SU-DHL-6 (cell line): ENCODE measurements around the gene ZKSCAN1.
"Not testable (repeated sequence)": the region's sequence is repeated elsewhere in the genome, so short reads cannot be mapped to it uniquely, and the experiment has no call there.

Experiments
- H2AFZ ChIP-seq: fragments of 200-600 bp; sonication (generic); 2 replicates; pipeline ENCODE4 v1.6.1; 2014; ENCODE audit warnings: low read depth, mild to moderate bottlenecking, moderate library complexity, mixed read lengths, antibody characterized with exemption, low read length; ENCODE audit not compliant: severe bottlenecking
- H3F3A ChIP-seq: fragments of 200-600 bp; shearing (Covaris generic); 2 replicates; pipeline ENCODE4 v1.6.0; 2016; ENCODE audit warnings: antibody characterized with exemption, mild to moderate bottlenecking; ENCODE audit not compliant: insufficient read depth
- H3K27ac ChIP-seq: fragments of 200-600 bp; sonication (generic); 2 replicates; pipeline ENCODE4 v1.5.1; 2016; ENCODE audit warnings: low read depth, mild to moderate bottlenecking, low read length, moderate library complexity, mixed read lengths
- H3K27me3 ChIP-seq: fragments of 200-600 bp; sonication (generic), shearing (Covaris generic); 2 replicates; pipeline ENCODE4 v1.6.0; 2014; ENCODE audit warnings: mild to moderate bottlenecking, low read length
- H3K36me3 ChIP-seq: fragments of 200-600 bp; sonication (generic); 2 replicates; pipeline ENCODE4 v1.6.1; 2014; ENCODE audit warnings: mild to moderate bottlenecking, low read length, mixed read lengths
- H3K4me2 ChIP-seq: fragments of 300-600, 200-600 bp; shearing (Covaris generic), sonication (generic); 2 replicates; pipeline ENCODE4 v1.6.0; 2014; ENCODE audit warnings: low read length, low read depth, mild to moderate bottlenecking; ENCODE audit not compliant: poor library complexity, severe bottlenecking
- H3K4me3 ChIP-seq: fragments of 200-600 bp; sonication (generic); 2 replicates; pipeline ENCODE4 v1.5.1; 2014; ENCODE audit warnings: antibody characterized with exemption, low read length, mild to moderate bottlenecking, mixed read lengths; ENCODE audit not compliant: insufficient read depth, poor library complexity, severe bottlenecking
- H3K79me2 ChIP-seq: fragments of 200-600 bp; sonication (generic); 2 replicates; pipeline ENCODE4 v1.6.1; 2014; ENCODE audit warnings: mild to moderate bottlenecking, low read length, moderate library complexity; ENCODE audit not compliant: insufficient read depth
- H3K9ac ChIP-seq: fragments of 200-600 bp; sonication (generic); 2 replicates; pipeline ENCODE4 v1.7.0; 2014; ENCODE audit warnings: mild to moderate bottlenecking, low read length
- H3K9me2 ChIP-seq: fragments of 200-600 bp; sonication (generic); replicated peaks from 2 replicates; pipeline ENCODE4 v1.6.1; 2014; ENCODE audit warnings: low read length; ENCODE audit not compliant: insufficient read depth
- H3K9me3 ChIP-seq: fragments of 200-600 bp; sonication (generic); 2 replicates; pipeline ENCODE4 v1.6.1; 2014; ENCODE audit warnings: low read length, mixed read lengths; ENCODE audit not compliant: insufficient read depth
- H4K20me1 ChIP-seq: fragments of 200-600 bp; sonication (generic); 2 replicates; pipeline ENCODE4 v1.6.1; 2014; ENCODE audit warnings: low read depth, mild to moderate bottlenecking, antibody characterized with exemption, low read length, moderate library complexity, mixed read lengths
- CTCF ChIP-seq: fragments of 200-600 bp; sonication (generic); IDR thresholded peaks from one replicate; pipeline ENCODE4 v1.5.1; 2017; ENCODE audit warnings: antibody characterized with exemption, mild to moderate bottlenecking, low read length, moderate library complexity; ENCODE audit not compliant: insufficient read depth, poor library complexity, severe bottlenecking
- EZH2phosphoT487 ChIP-seq: fragments of 200-600 bp; sonication (generic), shearing (Covaris generic); conservative IDR thresholded peaks from 2 replicates; pipeline ENCODE4 v1.6.1; 2018; ENCODE audit warnings: mild to moderate bottlenecking, antibody characterized with exemption, low read length, moderate library complexity, mixed read lengths

ZKSCAN1 gene

GRCh38 chr7:100008525-100008924 is 6.9 kb upstream of the ZKSCAN1 start:
- Histone ChIP-seq H3K27ac (no peak overlapping the region), H3K9me3 (no peaks in the 10 kb centered on the region), H3K27me3 (no peaks in the 10 kb centered on the region; the same call in 1 of the 2 replicates), H3K79me2 (no peaks in the 10 kb centered on the region), H3K9me2 (no peaks in the 10 kb centered on the region), H3F3A (no peaks in the 10 kb centered on the region), H3K36me3 (no peaks in the 10 kb centered on the region), H4K20me1 (no peaks in the 10 kb centered on the region), H3K9ac (no peak overlapping the region), H3K4me3 (no peak overlapping the region), H2AFZ (no peak overlapping the region), H3K4me2 (no peak overlapping the region)
- TF ChIP-seq CTCF (no peak), EZH2phosphoT487 (no peak)

- H3K9me3 ChIP-seq, H3K79me2 ChIP-seq, H3K27me3 ChIP-seq, H2AFZ ChIP-seq, H4K20me1 ChIP-seq, H3F3A ChIP-seq, H3K9me2 ChIP-seq, H3K4me2 ChIP-seq, H3K4me3 ChIP-seq, H3K36me3 ChIP-seq, H3K9ac ChIP-seq, H3K27ac ChIP-seq: not testable (repeated sequence)
These were observed 5.4 kb upstream of the ZKSCAN1 start for GRCh38 chr7:100009952-100010351.

GRCh38 chr7:100010901-100011300 is 4.5 kb upstream of the ZKSCAN1 start:
- H3K4me3 ChIP-seq: no peak overlapping the region
- no peak for TF ChIP-seq CTCF
- TF ChIP-seq EZH2phosphoT487: no peak
- no peaks in the 10 kb centered on the region for H3K9me2 ChIP-seq
- no peak overlapping the region for H2AFZ ChIP-seq
- no peak overlapping the region for H3K4me2 ChIP-seq
- H3K79me2 ChIP-seq: peaks cover 3% of the 10 kb centered on the region
- no peak overlapping the region for H3K9ac ChIP-seq
- H4K20me1 ChIP-seq: no peaks in the 10 kb centered on the region
- H3K27me3 ChIP-seq: no peaks in the 10 kb centered on the region; the same call in 1 of the 2 replicates
- no peaks in the 10 kb centered on the region for H3K9me3 ChIP-seq
- no peak overlapping the region for H3K27ac ChIP-seq
- no peaks in the 10 kb centered on the region for H3F3A ChIP-seq
- H3K36me3 ChIP-seq: no peaks in the 10 kb centered on the region

- Histone ChIP-seq H3F3A (no peaks in the 10 kb centered on the region), H3K9me3 (no peaks in the 10 kb centered on the region), H3K4me3 (no peak overlapping the region), H3K79me2 (peaks cover 10% of the 10 kb centered on the region), H3K36me3 (no peaks in the 10 kb centered on the region), H2AFZ (no peak overlapping the region), H3K4me2 (no peak overlapping the region), H3K9me2 (no peaks in the 10 kb centered on the region), H3K9ac (no peak overlapping the region), H4K20me1 (no peaks in the 10 kb centered on the region), H3K27ac (no peak overlapping the region), H3K27me3 (no peaks in the 10 kb centered on the region; the same call in 1 of the 2 replicates)
- TF ChIP-seq EZH2phosphoT487 (no peak), CTCF (no peak)
These were observed 3.9 kb upstream of the ZKSCAN1 start for GRCh38 chr7:100011516-100011915.

- H3K4me3 ChIP-seq, H3K27ac ChIP-seq, H3K9ac ChIP-seq, H4K20me1 ChIP-seq, H3K36me3 ChIP-seq, H3K27me3 ChIP-seq, H3F3A ChIP-seq, H3K4me2 ChIP-seq, H3K9me3 ChIP-seq, H2AFZ ChIP-seq, H3K9me2 ChIP-seq: not testable (repeated sequence)
- H3K79me2 ChIP-seq: peaks cover 21% of the 10 kb centered on the region
These were observed 2.7 kb upstream of the ZKSCAN1 start for GRCh38 chr7:100012385-100013327.
